ENCODE data around the gene NOTUM.

Gene NOTUM

GRCh38 chr17:81907219-81908145 is 53.5 kb downstream of the NOTUM start:
- H3K27ac Mint-ChIP-seq = no peak overlapping the region
- H3K4me1 Mint-ChIP-seq (ENCODE audit: low read depth) = peaks cover 8% of the 10 kb centered on the region
- no peaks in the 10 kb centered on the region for H3K27me3 Mint-ChIP-seq (ENCODE audit: low read depth)
- peaks cover 15% of the 10 kb centered on the region for H3K36me3 Mint-ChIP-seq (ENCODE audit: low read depth)
- no peak for DNase-seq (ENCODE audit: low spot score)
- H3K4me3 Mint-ChIP-seq = no peak overlapping the region
- H3K9me3 Mint-ChIP-seq = no peaks in the 10 kb centered on the region

DNA sequence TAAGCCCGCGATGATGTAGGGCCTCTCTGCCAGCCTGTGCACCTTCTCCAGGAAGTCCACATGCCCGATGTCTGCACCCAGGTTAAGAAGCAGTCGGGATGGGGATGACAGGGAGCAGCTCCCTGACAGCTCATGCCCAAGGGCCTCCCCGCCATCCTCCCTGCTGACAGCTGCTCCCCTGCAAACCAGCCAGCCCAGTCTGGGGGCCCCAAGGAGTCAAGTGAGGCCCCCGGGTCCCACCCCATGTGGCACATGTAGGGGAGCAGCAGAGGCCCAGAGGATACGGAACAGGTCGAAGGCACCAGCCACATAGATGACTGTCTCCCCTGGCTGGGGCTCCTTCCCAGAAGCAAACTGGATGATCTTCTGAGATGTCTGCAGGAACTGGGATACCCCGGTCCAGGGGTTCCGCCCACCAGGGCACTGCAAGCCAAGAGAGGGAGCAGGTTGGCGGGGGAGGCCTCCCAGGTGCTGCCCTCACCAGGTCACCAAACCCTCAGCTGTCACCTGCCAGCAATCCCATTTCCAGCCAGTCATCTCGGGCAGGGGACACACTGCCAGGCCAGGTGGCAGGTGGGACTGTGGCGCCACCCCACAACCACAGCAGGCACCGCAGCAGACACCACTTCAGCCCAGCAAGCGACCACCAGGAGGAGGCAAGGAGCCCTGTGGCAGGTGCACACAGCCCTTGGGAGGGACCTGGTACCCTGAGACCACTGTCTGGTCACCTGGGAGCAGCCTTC is 54.3 kb downstream of the NOTUM start:
- Mint-ChIP-seq H3K4me3 (no peak overlapping the region), H3K4me1 (ENCODE audit: low read depth) (peaks cover 8% of the 10 kb centered on the region), H3K9me3 (no peaks in the 10 kb centered on the region), H3K36me3 (ENCODE audit: low read depth) (peaks cover 9% of the 10 kb centered on the region), H3K27ac (no peak overlapping the region), H3K27me3 (ENCODE audit: low read depth) (no peaks in the 10 kb centered on the region)
- no peak for DNase-seq (ENCODE audit: low spot score)

DNA sequence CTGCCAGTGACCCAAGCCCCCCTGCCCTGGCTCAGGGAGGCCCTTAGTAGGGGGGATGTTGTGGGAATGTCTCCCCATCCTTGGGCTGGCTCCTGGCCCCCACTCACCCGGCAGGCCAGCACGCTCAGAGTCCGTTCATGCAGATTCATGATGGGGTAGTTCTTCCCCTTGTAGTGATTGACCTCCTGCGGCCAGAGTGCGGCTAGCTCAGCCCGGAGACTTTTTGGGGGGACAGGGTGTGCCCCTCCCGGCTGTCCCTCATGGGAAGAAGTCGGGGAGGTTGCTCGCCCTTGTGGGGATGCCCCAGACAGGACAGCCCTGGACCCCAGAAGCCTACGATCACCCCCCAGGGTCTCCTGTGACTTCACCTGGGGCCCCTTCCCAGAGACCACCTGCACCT is 55.0 kb downstream of the NOTUM start:
- H3K4me3 Mint-ChIP-seq = no peak overlapping the region
- H3K27me3 Mint-ChIP-seq (ENCODE audit: low read depth) = peaks cover 4% of the 10 kb centered on the region
- no peak for DNase-seq (ENCODE audit: low spot score)
- peaks cover 12% of the 10 kb centered on the region for H3K36me3 Mint-ChIP-seq (ENCODE audit: low read depth)
- no peak overlapping the region for H3K27ac Mint-ChIP-seq
- H3K9me3 Mint-ChIP-seq = no peaks in the 10 kb centered on the region
- H3K4me1 Mint-ChIP-seq (ENCODE audit: low read depth) = peaks cover 8% of the 10 kb centered on the region

- Mint-ChIP-seq H3K36me3 (ENCODE audit: low read depth) (peaks cover 17% of the 10 kb centered on the region), H3K27ac (no peak overlapping the region), H3K4me1 (ENCODE audit: low read depth) (peaks cover 10% of the 10 kb centered on the region), H3K4me3 (no peak overlapping the region), H3K9me3 (no peaks in the 10 kb centered on the region), H3K27me3 (ENCODE audit: low read depth) (peaks cover 6% of the 10 kb centered on the region)
- DNase-seq (ENCODE audit: low spot score) = no peak
Observed at GRCh38 chr17:81905424-81905875, 55.5 kb downstream of the NOTUM start.

DNA sequence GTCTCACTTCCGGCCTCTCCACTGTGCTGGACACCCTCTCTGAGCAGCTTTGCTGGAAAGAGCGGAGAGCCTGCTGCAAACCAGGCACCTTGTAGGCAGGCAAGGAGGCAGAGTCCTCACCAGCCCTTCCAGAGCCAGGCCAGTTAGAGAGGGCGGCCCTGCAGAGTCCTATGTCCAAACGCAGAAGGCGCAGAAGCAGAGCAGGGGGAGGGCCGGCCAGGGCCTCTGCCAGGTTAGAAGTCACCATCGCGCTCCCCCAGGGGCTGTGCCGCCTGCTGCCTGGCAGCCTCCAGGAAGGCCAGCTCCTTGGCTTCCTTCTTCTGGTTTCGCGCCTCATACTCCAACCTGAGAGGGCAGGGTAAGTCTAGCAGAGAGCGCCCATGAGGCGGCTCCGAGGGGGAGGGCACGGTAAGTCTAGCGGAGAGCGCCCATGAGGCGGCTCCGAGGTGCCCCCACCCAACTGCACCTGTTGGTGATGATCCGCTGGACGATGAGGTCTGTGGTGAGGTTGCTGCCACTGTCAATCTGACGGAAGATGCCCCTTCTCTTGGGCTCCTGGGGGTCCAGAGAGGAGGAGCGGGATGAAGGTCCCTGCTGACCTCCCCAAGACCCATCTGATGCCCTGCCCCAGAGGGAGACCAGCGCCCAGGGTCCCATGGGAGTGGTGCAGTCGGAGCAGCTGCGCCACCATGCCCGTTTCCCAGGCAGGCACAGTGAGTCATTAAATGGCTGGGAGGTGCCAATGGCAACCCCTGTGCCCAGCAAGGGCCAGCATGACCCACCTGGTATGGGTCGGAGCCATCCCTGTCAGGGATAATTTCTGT is 56.2 kb downstream of the NOTUM start:
- no peak overlapping the region for H3K27ac Mint-ChIP-seq
- H3K36me3 Mint-ChIP-seq (ENCODE audit: low read depth) = peaks cover 21% of the 10 kb centered on the region
- DNase-seq (ENCODE audit: low spot score) = no peak
- H3K4me1 Mint-ChIP-seq (ENCODE audit: low read depth) = peaks cover 6% of the 10 kb centered on the region
- no peak overlapping the region for H3K4me3 Mint-ChIP-seq
- H3K9me3 Mint-ChIP-seq = no peaks in the 10 kb centered on the region
- H3K27me3 Mint-ChIP-seq (ENCODE audit: low read depth) = peaks cover 6% of the 10 kb centered on the region

- H3K4me3 Mint-ChIP-seq = no peak overlapping the region
- H3K9me3 Mint-ChIP-seq = no peaks in the 10 kb centered on the region
- peaks cover 6% of the 10 kb centered on the region for H3K27me3 Mint-ChIP-seq (ENCODE audit: low read depth)
- peaks cover 2% of the 10 kb centered on the region for H3K4me1 Mint-ChIP-seq (ENCODE audit: low read depth)
- no peak for DNase-seq (ENCODE audit: low spot score)
- H3K27ac Mint-ChIP-seq = no peak overlapping the region
- H3K36me3 Mint-ChIP-seq (ENCODE audit: low read depth) = peaks cover 22% of the 10 kb centered on the region
Observed at GRCh38 chr17:81903896-81904599, 56.9 kb downstream of the NOTUM start.

DNA sequence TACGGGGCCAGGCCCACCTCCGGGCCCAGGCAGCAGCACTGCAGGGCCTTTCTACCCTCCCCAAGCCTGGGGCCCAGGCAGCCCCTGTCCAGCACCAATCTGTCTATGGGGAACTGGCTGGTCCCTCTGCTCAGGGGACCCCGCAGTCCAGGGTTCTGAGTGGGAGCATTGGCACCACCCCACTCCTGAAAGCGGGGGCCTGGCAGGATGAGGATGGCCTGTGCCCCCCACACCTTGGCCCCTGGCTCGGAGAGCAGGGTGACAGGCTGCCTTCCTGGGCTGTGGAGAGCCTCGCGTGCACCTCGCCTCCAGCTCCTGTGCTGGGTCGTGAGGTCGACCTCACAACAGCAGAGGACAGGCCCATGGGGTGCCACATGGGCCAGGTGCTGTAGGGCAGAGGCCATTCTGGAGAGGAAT is 57.6 kb downstream of the NOTUM start:
- Mint-ChIP-seq H3K4me3 (no peak overlapping the region), H3K36me3 (ENCODE audit: low read depth) (peaks cover 22% of the 10 kb centered on the region), H3K27ac (no peak overlapping the region), H3K4me1 (ENCODE audit: low read depth) (peaks cover 2% of the 10 kb centered on the region), H3K9me3 (no peaks in the 10 kb centered on the region), H3K27me3 (ENCODE audit: low read depth) (peaks cover 6% of the 10 kb centered on the region)
- no peak for DNase-seq (ENCODE audit: low spot score)

DNA sequence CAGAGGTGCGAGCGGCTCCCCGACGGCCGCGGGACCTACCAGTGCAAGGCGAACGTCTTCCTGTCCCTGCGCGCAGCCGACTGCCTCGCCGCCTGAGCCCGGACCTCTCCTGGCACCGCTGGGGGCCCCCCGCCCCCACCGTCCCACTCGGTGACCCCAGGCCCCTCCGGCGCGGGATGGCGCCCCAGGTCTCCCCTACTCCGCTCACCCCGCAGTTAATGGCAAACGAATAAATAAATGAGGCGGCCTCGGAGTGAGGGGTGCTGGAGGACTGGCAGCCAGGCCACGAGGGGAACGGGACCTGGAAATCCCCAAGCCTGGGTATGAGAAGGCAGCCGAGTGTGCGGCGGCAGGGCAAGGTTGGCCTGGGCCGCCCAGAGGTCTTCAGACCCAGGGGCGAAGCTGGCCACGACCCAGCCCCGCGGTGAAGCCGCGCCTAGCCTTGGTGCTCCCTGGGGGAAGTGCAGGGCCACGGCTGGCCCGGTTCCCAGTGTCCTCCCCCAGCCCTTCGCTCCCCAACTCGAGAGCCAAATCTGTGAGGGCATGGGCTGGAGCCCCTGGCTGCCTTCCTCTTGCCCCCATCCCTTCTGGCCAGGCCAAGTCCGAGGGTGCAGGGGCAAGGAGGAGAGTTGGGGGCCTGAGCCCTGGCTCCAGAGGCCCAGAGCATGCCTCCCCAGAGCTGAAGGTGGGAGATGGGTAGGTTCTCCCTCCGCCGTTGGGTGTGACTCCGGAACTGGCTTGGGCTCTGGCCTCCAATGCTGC is 58.2 kb downstream of the NOTUM start:
- Mint-ChIP-seq H3K4me3 (no peak overlapping the region), H3K27me3 (ENCODE audit: low read depth) (peaks cover 6% of the 10 kb centered on the region), H3K4me1 (ENCODE audit: low read depth) (peaks cover 2% of the 10 kb centered on the region), H3K9me3 (no peaks in the 10 kb centered on the region), H3K27ac (no peak overlapping the region), H3K36me3 (ENCODE audit: low read depth) (peaks cover 22% of the 10 kb centered on the region)
- no peak for DNase-seq (ENCODE audit: low spot score)

Measured in T-helper 2 cell treated with Interferon-gamma antibody and Interleukin-4, amounts not matched to agents 5 μg/mL and 100 μg/mL, for 36 hours (primary cell).